ENCODE measurements around the gene HELT. TPM values are rescaled to one million over a fixed set of nuclear protein-coding genes. Genes with fewer than 3 reads are reported as not detected.

HELT gene
- total RNA-seq, 4 donors from 2014 or later: not detected

DNA sequence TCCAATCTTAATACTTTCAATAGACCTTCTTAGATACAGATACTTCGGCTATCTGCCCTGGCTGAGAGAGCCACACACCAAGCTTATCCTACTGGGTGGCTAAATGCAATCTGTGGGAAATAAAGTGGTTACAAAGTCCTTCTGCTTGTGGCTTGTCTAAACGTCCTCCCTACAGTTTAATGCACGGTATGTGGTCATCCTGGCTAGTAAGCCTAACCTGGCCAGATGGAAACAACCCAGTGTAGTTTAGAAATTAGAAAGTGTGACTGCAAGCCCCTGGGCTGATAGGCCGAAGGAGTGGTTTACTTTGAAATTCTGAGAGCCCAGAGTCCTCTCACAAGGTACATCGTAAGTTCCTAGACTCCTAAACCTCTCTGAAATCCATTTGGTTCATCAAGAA lies 47.9 kb downstream of the HELT start:
- Histone ChIP-seq H3K4me3 (no peak overlapping the region), H3K9me3 (no peaks in the 10 kb centered on the region), H3K36me3 (no peaks in the 10 kb centered on the region), H3K27me3 (no peaks in the 10 kb centered on the region), H3K27ac (no peak overlapping the region), H3K4me1 (peaks cover 0 to 9% (median 0%) of the 10 kb centered on the region in 4 donors)
- DNase-seq (ENCODE audit: low spot score in 2 of 2): no peak
- TF ChIP-seq EP300 (IDR thresholded peaks at IDR 0.05) (no peak), POLR2A (IDR thresholded peaks at IDR 0.05) (no peak)
- TF ChIP-seq, protein P1, sequence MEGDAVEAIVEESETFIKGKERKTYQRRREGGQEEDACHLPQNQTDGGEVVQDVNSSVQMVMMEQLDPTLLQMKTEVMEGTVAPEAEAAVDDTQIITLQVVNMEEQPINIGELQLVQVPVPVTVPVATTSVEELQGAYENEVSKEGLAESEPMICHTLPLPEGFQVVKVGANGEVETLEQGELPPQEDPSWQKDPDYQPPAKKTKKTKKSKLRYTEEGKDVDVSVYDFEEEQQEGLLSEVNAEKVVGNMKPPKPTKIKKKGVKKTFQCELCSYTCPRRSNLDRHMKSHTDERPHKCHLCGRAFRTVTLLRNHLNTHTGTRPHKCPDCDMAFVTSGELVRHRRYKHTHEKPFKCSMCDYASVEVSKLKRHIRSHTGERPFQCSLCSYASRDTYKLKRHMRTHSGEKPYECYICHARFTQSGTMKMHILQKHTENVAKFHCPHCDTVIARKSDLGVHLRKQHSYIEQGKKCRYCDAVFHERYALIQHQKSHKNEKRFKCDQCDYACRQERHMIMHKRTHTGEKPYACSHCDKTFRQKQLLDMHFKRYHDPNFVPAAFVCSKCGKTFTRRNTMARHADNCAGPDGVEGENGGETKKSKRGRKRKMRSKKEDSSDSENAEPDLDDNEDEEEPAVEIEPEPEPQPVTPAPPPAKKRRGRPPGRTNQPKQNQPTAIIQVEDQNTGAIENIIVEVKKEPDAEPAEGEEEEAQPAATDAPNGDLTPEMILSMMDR (IDR thresholded peaks at IDR 0.05): no peak
- 82 to 83% methylated on average over 5 of the region's 5 CpGs for WGBS, 2 donors

DNA sequence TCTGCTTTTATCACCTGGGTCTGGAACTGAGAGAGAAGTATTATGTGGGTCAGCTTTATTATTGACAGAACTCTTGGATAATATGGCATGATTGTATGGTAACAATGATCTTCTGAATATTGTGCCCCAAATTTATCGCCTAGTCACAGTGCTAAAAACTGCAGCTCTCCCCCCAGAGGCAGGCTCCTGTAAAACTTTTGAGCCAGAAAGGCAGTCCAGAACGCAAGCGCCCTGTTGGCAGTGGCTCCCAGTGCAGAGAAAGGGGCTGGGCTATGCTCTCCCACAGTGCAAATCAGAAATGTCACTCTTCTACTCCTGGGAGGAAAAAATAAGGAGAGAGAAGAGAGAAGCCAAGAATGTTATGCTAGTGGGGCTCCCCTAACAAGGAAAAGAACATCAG lies 50.5 kb downstream of the HELT start:
- TF ChIP-seq EP300 (IDR thresholded peaks at IDR 0.05) (no peak), POLR2A (IDR thresholded peaks at IDR 0.05) (no peak)
- TF ChIP-seq, protein P1 (IDR thresholded peaks at IDR 0.05): no peak
- no peak for DNase-seq (ENCODE audit: low spot score in 2 of 2)
- Histone ChIP-seq H3K27me3 (no peaks in the 10 kb centered on the region), H3K4me1 (peaks cover 0 to 17% (median 0%) of the 10 kb centered on the region in 4 donors), H3K27ac (no peak overlapping the region), H3K4me3 (no peak overlapping the region), H3K36me3 (no peaks in the 10 kb centered on the region), H3K9me3 (no peaks in the 10 kb centered on the region)
- WGBS, 2 donors: 67 to 73% methylated on average over 3 of the region's 3 CpGs

Other genes with a start within 250 kb of the HELT start
- gene ACSL1, start 192.5 kb upstream of the HELT start, total RNA-seq: 100 to 1,000 TPM; 112 to 384 (median 211) TPM
- gene SLC25A4, start 124.8 kb downstream of the HELT start, total RNA-seq: 10 to 100 TPM; 15.5 to 41.1 (median 24.0) TPM
- 10 to 100 TPM; 30.3 to 44.1 (median 33.3) TPM for gene CFAP97, start 185.5 kb downstream of the HELT start, total RNA-seq
- gene SNX25, start 191.1 kb downstream of the HELT start, total RNA-seq: 10 to 100 TPM; 17.7 to 29.4 (median 23.5) TPM